Stimulated activated CD4-positive, alpha-beta T cell treated with anti-CD3 and anti-CD28 coated beads, Interleukin-2, amount 100 ng/mL, for 24 hours (primary cell): Measurements from ENCODE around the gene RPTOR.
A peak's percentile ranks its signal among the peaks of the same experiment; 100 is the strongest.
"Not testable (repeated sequence)": the region's sequence is repeated elsewhere in the genome, so short reads cannot be mapped to it uniquely, and the experiment has no call there.

Experiments used
- DNase-seq, 2 donors: peaks; one replicate each; pipeline ENCODE4 v3.0.0-alpha.2; 2020

The RPTOR gene

GRCh38 chr17:80790981-80791742, 246.5 kb downstream of the RPTOR start:
- no peak for DNase-seq

GRCh38 chr17:80791758-80792284, 247.2 kb downstream of the RPTOR start:
- peak; percentile 66 to 68 for DNase-seq

- DNase-seq, result no peak
Observed at GRCh38 chr17:80792373-80792781, 247.7 kb downstream of the RPTOR start.

- no peak for DNase-seq
Observed at GRCh38 chr17:80793421-80793820, 248.8 kb downstream of the RPTOR start.

GRCh38 chr17:80793851-80794267, 249.2 kb downstream of the RPTOR start:
- DNase-seq, result no peak

- no peak for DNase-seq
Observed at GRCh38 chr17:80794281-80795089, 249.8 kb downstream of the RPTOR start.

GRCh38 chr17:80795090-80795580, 250.5 kb downstream of the RPTOR start:
- no peak for DNase-seq

GRCh38 chr17:80795754-80796153, 251.1 kb downstream of the RPTOR start:
- no peak for DNase-seq

GRCh38 chr17:80796430-80796861, 251.8 kb downstream of the RPTOR start:
- no peak for DNase-seq

GRCh38 chr17:80797222-80797621, 252.6 kb downstream of the RPTOR start:
- DNase-seq, result not testable (repeated sequence)

GRCh38 chr17:80797741-80798594, 253.3 kb downstream of the RPTOR start:
- no peak for DNase-seq

- DNase-seq, result no peak
Observed at GRCh38 chr17:80798595-80799537, 254.2 kb downstream of the RPTOR start.

- no peak for DNase-seq
Observed at GRCh38 chr17:80799538-80800480, 255.2 kb downstream of the RPTOR start.

- DNase-seq, result no peak
Observed at GRCh38 chr17:80800481-80801391, 256.1 kb downstream of the RPTOR start.

- DNase-seq, result no peak
Observed at GRCh38 chr17:80802626-80803450, 258.2 kb downstream of the RPTOR start.

GRCh38 chr17:80803451-80804428, 259.1 kb downstream of the RPTOR start:
- DNase-seq, result no peak

GRCh38 chr17:80804466-80804865, 259.8 kb downstream of the RPTOR start:
- no peak for DNase-seq
